ENCODE measurements around the gene DYNC2I2.
"Not testable (repeated sequence)": the region's sequence is repeated elsewhere in the genome, so short reads cannot be mapped to it uniquely, and the experiment has no call there.

Gene DYNC2I2

DNA sequence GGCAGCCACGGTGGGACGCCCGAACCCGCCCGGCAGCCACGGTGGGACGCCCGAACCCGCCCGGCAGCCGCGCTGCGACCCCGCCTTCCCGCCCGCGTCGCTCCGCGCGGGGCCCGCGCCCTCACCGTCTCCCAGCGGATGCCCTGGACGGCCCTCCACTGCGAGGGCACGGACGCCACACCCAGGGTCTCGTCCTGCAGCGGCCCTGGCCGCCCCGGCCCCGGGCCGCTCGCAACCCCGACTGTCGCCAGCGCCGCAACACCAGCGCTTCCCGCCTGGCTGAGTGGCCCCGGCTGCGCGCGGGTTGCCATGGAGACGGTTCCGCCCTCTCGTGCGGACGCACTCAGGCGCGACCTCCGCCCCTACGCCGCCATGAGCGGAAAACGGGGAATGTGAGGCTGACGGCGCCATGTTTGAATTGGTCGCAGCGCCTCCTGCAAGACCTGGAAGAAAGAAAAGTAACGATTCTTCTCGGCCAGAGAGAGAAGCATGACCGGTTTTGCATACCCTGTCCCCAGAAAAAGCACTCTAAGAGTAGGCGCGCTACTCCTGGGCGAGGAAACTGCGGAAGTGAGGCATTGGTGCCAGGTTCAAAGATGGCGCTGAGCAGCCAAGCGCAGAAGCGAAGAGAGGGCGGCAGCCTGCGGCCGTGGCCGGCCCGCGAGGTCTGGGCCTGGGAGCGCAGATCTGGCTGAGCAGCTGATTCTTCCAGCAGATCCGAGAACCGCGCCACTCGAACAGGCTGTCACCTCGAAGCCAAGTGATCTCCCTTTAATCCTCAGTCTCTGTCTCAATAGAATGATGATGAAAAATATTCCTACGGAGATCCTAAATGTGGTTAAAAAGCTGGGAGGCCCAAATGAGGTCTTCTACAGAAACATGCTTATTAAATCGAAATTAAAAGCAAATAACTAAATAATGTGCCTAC lies at the start of gene DYNC2I2:
Gene DYNC2I2, minus strand, starts transcription at position 432 of the 928 bp plus-strand sequence. Its CDS starts 121 bp downstream, at position 311.
- peak; percentile 70 for DNase-seq

GRCh38 chr9:128706045-128706444 lies 49.4 kb upstream of the DYNC2I2 start:
- DNase-seq = no peak
- in situ Hi-C loops (cut with HindIII; ENCODE audit: low pct_ligation_motif_present, low pct_unique_long_range_greater_than_20kb, low sequenced_read_pairs) = no loop called here

More for the DNA sequence above, at the start of gene DYNC2I2:
- in situ Hi-C loops (cut with HindIII; ENCODE audit: low pct_ligation_motif_present, low pct_unique_long_range_greater_than_20kb, low sequenced_read_pairs) = no loop called here

DNA sequence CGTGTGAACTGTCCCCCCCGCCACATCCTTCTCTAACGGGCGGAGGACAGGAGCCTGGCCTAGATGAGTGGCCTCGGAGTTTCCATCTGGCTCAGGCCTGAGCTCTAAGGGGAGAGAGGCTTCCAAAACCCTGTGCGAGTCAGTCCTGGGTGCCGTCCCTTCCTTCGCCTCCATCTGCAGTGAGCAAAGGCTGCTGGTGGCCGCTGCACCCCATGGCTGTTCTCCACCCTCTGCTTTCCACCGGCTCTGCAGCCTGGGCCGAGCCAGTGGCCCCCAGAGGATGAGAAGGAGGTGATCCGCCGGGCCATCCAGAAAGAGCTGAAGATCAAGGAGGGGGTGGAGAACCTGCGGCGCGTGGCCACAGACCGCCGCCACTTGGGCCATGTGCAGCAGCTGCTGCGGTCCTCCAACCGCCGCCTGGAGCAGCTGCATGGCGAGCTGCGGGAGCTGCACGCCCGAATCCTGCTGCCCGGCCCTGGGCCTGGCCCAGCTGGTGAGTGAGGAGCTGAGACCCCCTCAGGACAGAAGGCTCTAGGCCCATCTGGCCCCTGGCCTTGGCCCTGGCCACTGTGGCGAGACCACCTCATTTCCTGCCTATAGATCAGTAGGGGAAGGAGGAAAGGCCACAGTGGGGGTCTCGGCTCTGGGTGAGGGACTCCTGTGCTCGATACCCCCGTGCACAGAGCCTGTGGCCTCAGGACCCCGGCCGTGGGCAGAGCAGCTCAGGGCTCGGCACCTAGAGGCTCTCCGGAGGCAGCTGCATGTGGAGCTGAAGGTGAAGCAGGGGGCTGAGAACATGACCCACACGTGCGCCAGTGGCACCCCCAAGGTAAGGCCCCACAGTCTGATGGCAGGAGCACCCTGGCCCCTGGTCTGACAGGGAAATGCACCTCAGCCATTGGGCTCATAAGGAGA lies 48.7 kb upstream of the DYNC2I2 start:
- DNase-seq = no peak
- in situ Hi-C loops (cut with HindIII; ENCODE audit: low pct_ligation_motif_present, low pct_unique_long_range_greater_than_20kb, low sequenced_read_pairs) = no loop called here

- in situ Hi-C loops (cut with HindIII; ENCODE audit: low pct_ligation_motif_present, low pct_unique_long_range_greater_than_20kb, low sequenced_read_pairs) = no loop called here
- DNase-seq = no peak
Measured at GRCh38 chr9:128704356-128704670, 47.7 kb upstream of the DYNC2I2 start.

DNA sequence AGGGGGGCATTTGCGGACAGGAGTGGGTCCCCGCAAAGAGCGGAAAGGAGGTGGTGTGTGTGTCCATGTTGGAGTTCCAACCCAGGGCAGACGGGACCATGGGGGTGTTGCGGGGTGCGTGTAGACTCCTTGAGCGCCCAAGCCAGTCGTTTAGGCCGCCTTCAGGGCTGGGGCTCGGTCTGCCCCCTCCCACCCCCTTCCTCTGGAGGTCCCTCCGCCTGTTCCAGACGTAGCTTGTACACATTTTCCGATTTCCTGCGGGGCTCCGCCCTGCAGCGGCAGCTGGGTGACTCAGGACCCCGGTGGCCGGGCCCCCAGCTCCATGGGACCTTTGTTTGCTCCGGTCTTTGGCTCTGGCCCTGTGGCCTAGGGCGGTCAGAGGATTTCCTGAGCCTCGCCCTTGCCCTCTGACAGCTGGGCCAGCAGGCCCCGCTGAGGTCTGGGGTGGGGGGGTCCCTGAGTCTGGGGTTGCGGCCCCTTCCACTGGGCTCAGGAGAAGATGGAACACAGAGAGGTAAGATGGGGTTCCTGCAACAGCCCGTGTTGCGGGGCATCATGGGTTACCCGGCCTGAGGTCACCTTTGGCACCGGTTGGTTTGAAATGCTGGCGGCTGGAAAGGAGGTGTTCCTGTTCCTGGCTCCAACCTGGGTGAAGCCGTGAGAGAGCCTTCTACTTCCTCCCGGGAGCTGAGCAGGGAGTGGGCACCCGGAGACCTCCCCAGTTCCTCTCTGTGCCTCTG lies 47.1 kb upstream of the DYNC2I2 start:
- no peak for DNase-seq
- in situ Hi-C loops (cut with HindIII; ENCODE audit: low pct_ligation_motif_present, low pct_unique_long_range_greater_than_20kb, low sequenced_read_pairs) = no loop called here

- no peak for DNase-seq
- in situ Hi-C loops (cut with HindIII; ENCODE audit: low pct_ligation_motif_present, low pct_unique_long_range_greater_than_20kb, low sequenced_read_pairs) = no loop called here
Measured at GRCh38 chr9:128702949-128703615, 46.4 kb upstream of the DYNC2I2 start.

DNA sequence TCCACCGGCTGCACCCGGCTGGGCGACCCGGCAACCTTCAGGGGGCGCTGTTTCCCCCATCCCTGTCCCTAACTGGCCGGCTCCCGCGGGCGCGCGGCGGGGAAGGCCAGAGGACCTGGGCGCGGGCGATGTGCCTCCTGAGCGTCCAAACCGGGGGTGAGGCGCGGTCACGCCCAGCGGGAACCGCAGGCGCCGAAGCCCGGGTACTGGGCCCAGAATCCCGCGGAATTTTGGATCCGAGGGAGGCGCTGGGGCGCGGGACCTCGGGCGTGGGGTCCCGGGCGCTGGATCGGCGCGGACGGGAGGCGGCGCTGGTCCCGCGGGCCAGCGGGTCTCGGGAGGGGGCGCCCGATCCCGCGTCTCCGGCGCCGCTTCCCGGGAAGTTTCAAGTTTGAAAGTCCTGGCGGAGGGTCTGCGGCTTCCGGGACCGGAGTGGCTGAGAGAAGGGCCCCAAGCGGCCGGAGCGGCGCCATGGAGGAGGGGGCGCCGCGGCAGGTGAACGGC lies 45.9 kb upstream of the DYNC2I2 start, which contains the start of gene PKN3:
Gene PKN3, plus strand, starts transcription at position 59 of the 504 bp plus-strand sequence. Its CDS starts 413 bp downstream, at position 472.
- DNase-seq = peak; percentile 78
- in situ Hi-C loops (cut with HindIII; ENCODE audit: low pct_ligation_motif_present, low pct_unique_long_range_greater_than_20kb, low sequenced_read_pairs) = no loop called here

GRCh38 chr9:128701227-128701854 lies 44.7 kb upstream of the DYNC2I2 start:
- no peak for DNase-seq
- in situ Hi-C loops (cut with HindIII; ENCODE audit: low pct_ligation_motif_present, low pct_unique_long_range_greater_than_20kb, low sequenced_read_pairs) = no loop called here

- DNase-seq; in situ Hi-C loops (cut with HindIII; ENCODE audit: low pct_ligation_motif_present, low pct_unique_long_range_greater_than_20kb, low sequenced_read_pairs): not testable (repeated sequence)
Measured at GRCh38 chr9:128699096-128699795, 42.6 kb upstream of the DYNC2I2 start.

GRCh38 chr9:128696923-128697707 lies 40.5 kb upstream of the DYNC2I2 start:
- in situ Hi-C loops (cut with HindIII; ENCODE audit: low pct_ligation_motif_present, low pct_unique_long_range_greater_than_20kb, low sequenced_read_pairs) = no loop called here
- DNase-seq = no peak

DNA sequence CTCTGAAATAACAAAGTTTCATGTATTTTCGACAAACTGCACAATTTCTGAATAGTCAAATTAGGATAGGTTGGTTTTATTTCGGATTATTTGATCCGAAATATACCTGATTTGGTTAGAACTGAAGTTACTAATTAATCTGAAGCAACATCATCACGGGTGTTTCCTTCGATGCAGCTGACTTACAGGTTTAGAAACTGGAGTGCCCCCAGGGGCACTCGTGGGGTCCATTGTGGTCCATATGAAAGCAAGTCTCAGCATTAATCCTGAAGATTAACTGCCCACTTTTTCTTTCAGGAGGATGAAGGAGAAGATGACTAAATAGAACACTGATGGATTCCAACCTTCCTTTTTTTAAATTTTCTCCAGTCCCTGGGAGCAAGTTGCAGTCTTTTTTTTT lies 37.7 kb upstream of the DYNC2I2 start:
- no peak for DNase-seq
- in situ Hi-C loops (cut with HindIII; ENCODE audit: low pct_ligation_motif_present, low pct_unique_long_range_greater_than_20kb, low sequenced_read_pairs) = no loop called here

- in situ Hi-C loops (cut with HindIII; ENCODE audit: low pct_ligation_motif_present, low pct_unique_long_range_greater_than_20kb, low sequenced_read_pairs) = not testable (repeated sequence)
Measured at GRCh38 chr9:128693738-128694137, 37.1 kb upstream of the DYNC2I2 start.

GRCh38 chr9:128690684-128691034 lies 34.0 kb upstream of the DYNC2I2 start:
- in situ Hi-C loops (cut with HindIII; ENCODE audit: low pct_ligation_motif_present, low pct_unique_long_range_greater_than_20kb, low sequenced_read_pairs) = no loop called here

More at GRCh38 chr9:128693738-128694137, 37.1 kb upstream of the DYNC2I2 start:
- not testable (repeated sequence) for DNase-seq

GRCh38 chr9:128689820-128690683 lies 33.4 kb upstream of the DYNC2I2 start:
- DNase-seq = peak; percentile 44
- in situ Hi-C loops (cut with HindIII; ENCODE audit: low pct_ligation_motif_present, low pct_unique_long_range_greater_than_20kb, low sequenced_read_pairs) = no loop called here

More at GRCh38 chr9:128690684-128691034, 34.0 kb upstream of the DYNC2I2 start:
- no peak for DNase-seq

DNA sequence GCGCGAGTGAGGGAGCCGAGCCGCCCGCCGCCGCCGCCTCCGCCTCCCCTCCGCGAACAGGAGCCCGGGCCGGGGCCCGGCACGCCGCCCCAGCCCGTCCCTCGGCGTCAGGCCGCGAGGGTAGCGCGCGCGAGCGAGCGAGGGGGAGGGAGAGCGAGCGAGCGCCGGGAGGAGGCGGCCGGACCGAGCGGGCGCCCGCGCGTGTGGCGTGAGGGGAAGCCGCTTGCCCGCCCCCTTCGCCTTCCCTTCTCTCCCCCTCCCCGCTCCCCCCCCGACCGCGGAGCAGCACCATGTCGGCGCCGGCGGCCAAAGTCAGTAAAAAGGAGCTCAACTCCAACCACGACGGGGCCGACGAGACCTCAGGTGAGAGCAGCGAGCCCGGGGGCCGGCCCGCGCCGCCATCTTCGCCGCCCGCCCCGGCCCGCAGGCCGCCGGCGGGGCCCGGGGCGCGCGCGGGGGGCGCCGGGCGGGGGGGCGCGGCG lies 32.7 kb upstream of the DYNC2I2 start:
- in situ Hi-C loops (cut with HindIII; ENCODE audit: low pct_ligation_motif_present, low pct_unique_long_range_greater_than_20kb, low sequenced_read_pairs) = no loop called here
- no peak for DNase-seq
